Endothelial cell (in vitro differentiated cells): Measurements from ENCODE around the gene HRK. TPM values are rescaled to one million over a fixed set of nuclear protein-coding genes. Genes with fewer than 3 reads are reported as not detected.

Experiments
- DNase-seq: peaks from one replicate; pipeline ENCODE4 v3.0.0; 2021; ENCODE audit warnings: low spot score
- H3K27ac Mint-ChIP-seq: one replicate; pipeline ENCODE4 v1.8.0; 2021; ENCODE audit warnings: mixed read lengths, inconsistent platforms; ENCODE audit not compliant: unreplicated experiment
- H3K27me3 Mint-ChIP-seq: one replicate; pipeline ENCODE4 v1.8.0; 2021; ENCODE audit warnings: mild to moderate bottlenecking, moderate library complexity, mixed read lengths, inconsistent platforms; ENCODE audit not compliant: unreplicated experiment
- H3K36me3 Mint-ChIP-seq: one replicate; pipeline ENCODE4 v1.8.0; 2021; ENCODE audit warnings: mild to moderate bottlenecking, low read depth, mixed read lengths, inconsistent platforms; ENCODE audit not compliant: unreplicated experiment
- H3K4me1 Mint-ChIP-seq: one replicate; pipeline ENCODE4 v1.8.0; 2021; ENCODE audit warnings: mild to moderate bottlenecking, mixed read lengths, inconsistent platforms; ENCODE audit not compliant: unreplicated experiment
- H3K4me3 Mint-ChIP-seq: one replicate; pipeline ENCODE4 v1.8.0; 2021; ENCODE audit warnings: mild to moderate bottlenecking, mixed read lengths, inconsistent platforms; ENCODE audit not compliant: unreplicated experiment
- H3K9me3 Mint-ChIP-seq: one replicate; pipeline ENCODE4 v1.8.0; 2021; ENCODE audit warnings: mixed read lengths, inconsistent platforms; ENCODE audit not compliant: unreplicated experiment
- CTCF ChIP-seq: fragments of 200-600 bp; sonication (generic); IDR thresholded peaks from one replicate; pipeline ENCODE4 v1.5.0; 2021; ENCODE audit warnings: antibody characterized with exemption; ENCODE audit not compliant: unreplicated experiment
- total RNA-seq: library from RNA; stranded (reverse); fragmentation: NEBNext Ultra II Directional; extraction: Animal tissue kit (Norgen Biotek cat#: 25700); gene quantifications from one replicate; pipeline ENCODE4 v1.2.1, GENCODE V29; 2021; ENCODE audit not compliant: unreplicated experiment

The HRK gene
- total RNA-seq, 1 donor from 2014 or later = 0.10 TPM

GRCh38 chr12:116919706-116920485 lies 38.7 kb upstream of the HRK start:
- TF ChIP-seq CTCF = no peak
- no peaks in the 10 kb centered on the region for H3K9me3 Mint-ChIP-seq
- H3K27me3 Mint-ChIP-seq = no peaks in the 10 kb centered on the region
- H3K36me3 Mint-ChIP-seq = no peaks in the 10 kb centered on the region
- peak overlapping the region; percentile 81 for H3K27ac Mint-ChIP-seq
- peak overlapping the region; percentile 7 for H3K4me3 Mint-ChIP-seq
- H3K4me1 Mint-ChIP-seq = peaks cover 26% of the 10 kb centered on the region
- no peak for DNase-seq

GRCh38 chr12:116919247-116919661 lies 38.0 kb upstream of the HRK start:
- H3K36me3 Mint-ChIP-seq = no peaks in the 10 kb centered on the region
- H3K4me1 Mint-ChIP-seq = peaks cover 26% of the 10 kb centered on the region
- no peak for TF ChIP-seq CTCF

GRCh38 chr12:116918464-116918863 lies 37.2 kb upstream of the HRK start:
- no peaks in the 10 kb centered on the region for H3K27me3 Mint-ChIP-seq

More at GRCh38 chr12:116919247-116919661, 38.0 kb upstream of the HRK start:
- Mint-ChIP-seq H3K27me3 (no peaks in the 10 kb centered on the region), H3K27ac (peak overlapping the region; percentile 46), H3K4me3 (no peak overlapping the region), H3K9me3 (no peaks in the 10 kb centered on the region)
- DNase-seq = no peak

GRCh38 chr12:116916714-116917114 lies 35.5 kb upstream of the HRK start:
- H3K4me1 Mint-ChIP-seq = peaks cover 27% of the 10 kb centered on the region
- TF ChIP-seq CTCF = no peak
- no peaks in the 10 kb centered on the region for H3K9me3 Mint-ChIP-seq
- H3K27me3 Mint-ChIP-seq = no peaks in the 10 kb centered on the region
- H3K36me3 Mint-ChIP-seq = no peaks in the 10 kb centered on the region
- no peak overlapping the region for H3K27ac Mint-ChIP-seq
- DNase-seq = no peak
- no peak overlapping the region for H3K4me3 Mint-ChIP-seq

More at GRCh38 chr12:116918464-116918863, 37.2 kb upstream of the HRK start:
- DNase-seq = no peak
- no peak overlapping the region for H3K4me3 Mint-ChIP-seq
- no peaks in the 10 kb centered on the region for H3K9me3 Mint-ChIP-seq
- no peak overlapping the region for H3K27ac Mint-ChIP-seq
- no peaks in the 10 kb centered on the region for H3K36me3 Mint-ChIP-seq
- peaks cover 26% of the 10 kb centered on the region for H3K4me1 Mint-ChIP-seq
- TF ChIP-seq CTCF = no peak

- H3K36me3 Mint-ChIP-seq = no peaks in the 10 kb centered on the region
- TF ChIP-seq CTCF = no peak
- no peaks in the 10 kb centered on the region for H3K9me3 Mint-ChIP-seq
- no peaks in the 10 kb centered on the region for H3K27me3 Mint-ChIP-seq
- peaks cover 31% of the 10 kb centered on the region for H3K4me1 Mint-ChIP-seq
- H3K4me3 Mint-ChIP-seq = no peak overlapping the region
- H3K27ac Mint-ChIP-seq = no peak overlapping the region
- DNase-seq = no peak
These were observed 34.9 kb upstream of the HRK start for GRCh38 chr12:116916122-116916521.
